SHP77 (cell line): ENCODE results near the gene CCT8L2.
"Not testable (repeated sequence)": the region's sequence is repeated elsewhere in the genome, so short reads cannot be mapped to it uniquely, and the experiment has no call there.

Experiments
- DNase-seq, 2 experiments: peaks; one replicate each; lab custom pipeline; 2025; lab: John Stamatoyannopoulos, UW

CCT8L2 gene

DNA sequence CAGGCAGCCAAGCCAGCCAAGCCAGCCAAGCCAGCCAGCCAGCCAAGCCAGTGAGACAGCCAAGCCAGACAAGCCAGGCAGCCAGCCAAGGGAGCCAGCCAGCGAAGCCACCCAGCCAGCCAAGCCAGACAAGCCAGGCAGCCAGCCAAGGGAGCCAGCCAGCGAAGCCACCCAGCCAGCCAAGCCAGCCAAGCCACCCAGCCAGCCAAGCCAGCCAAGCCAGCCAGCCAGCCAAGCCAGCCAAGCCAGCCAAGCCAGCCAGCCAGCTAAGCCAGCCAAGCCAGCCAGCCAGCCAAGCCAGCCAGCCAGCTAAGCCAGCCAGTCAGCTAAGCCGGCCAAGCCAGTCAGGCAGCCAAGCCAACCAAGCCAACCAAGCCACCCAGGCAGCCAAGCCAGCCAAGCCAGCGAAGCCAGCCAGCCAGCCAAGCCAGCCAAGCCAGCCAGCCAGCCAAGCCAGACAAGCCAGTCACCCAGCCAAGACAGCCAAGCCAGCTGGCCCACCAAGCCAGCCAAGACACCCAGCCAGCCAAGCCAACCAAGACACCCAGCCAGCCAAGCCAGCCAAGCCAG is 34.1 kb downstream of the CCT8L2 start:
- DNase-seq: not testable (repeated sequence)

DNA sequence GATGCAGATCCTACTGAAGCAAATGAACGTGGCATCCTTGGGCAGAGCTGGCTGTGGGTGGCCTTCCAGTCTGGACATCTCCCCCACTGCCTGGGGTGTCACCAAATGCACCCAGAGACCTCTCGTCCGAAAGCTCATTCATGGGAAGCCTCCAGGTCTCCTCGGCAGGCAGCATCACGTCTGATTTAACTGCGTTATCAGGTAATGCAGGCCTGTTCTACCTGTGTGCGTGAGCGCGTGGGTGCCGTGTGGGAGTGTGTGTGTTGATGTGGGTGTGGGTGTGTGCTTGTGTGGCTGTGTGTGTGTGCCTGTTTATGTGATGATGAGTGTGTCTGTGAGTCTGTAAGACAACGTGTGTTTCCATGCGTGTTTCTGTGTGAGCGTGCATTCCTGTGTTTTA is 35.1 kb downstream of the CCT8L2 start:
- DNase-seq: not testable (repeated sequence)

DNA sequence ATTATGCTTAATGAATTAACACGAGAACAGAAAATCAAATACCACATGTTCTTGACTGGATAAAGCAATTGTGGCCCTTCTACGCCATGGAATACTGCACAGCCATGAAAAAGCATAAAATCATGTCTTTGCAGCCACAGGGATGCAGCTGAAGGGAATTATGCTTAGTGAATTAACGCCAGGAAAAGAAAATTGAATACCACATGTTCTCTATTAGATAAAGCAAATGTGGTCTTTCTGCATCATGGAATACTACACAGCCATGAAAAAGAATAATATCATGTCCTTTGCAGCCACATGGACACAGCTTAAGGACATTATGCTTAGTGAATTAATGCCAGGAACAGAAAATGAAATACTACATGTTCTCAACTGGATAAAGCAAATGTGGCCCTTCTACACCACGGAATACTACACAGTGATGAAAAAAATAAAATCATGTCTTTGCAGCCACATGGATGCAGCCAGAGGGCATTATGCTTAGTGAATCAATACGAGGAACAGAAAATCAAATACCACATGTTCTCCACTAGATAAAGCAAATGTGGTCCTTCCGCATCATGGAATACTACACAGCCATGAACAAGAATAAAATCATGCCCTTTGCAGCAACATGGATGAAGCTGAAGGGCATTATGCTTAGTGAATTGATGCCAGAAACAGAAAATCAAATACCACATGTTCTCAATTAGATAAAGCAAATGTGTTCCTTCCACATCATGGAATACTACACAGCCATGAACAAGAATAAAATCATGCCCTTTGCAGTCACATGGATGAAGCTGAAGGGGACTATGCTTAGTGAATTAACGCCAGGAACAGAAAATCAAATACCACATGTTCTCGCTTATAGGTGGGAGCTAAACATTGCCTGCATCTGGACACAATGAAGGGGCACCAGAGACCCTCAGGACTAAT is 37.3 kb downstream of the CCT8L2 start:
- DNase-seq: not testable (repeated sequence)

DNA sequence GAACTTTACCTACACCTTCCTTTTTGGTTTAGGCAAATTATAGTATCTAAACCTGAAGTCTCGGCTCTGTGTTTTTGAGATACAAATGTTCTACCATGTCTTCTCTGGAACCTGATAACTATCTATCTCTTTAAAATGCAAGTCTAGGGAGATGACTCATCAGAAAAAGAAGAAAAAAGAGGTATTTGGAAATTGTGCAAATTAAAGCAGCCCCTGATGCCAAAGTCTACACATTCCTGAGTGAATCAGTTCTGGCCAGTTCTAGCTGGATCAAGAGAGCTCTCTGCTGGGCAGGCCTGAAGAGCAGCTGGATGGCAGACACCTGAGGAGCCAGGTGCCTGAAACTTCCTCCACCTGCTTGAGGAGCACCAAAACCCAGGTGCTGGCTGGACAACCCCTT is 49.3 kb downstream of the CCT8L2 start:
- not testable (repeated sequence) for DNase-seq
